DMS53 (cell line): ENCODE results near the gene DLL1.

ENCODE experiments used
- DNase-seq: peaks from one replicate; lab custom pipeline; 2025; lab: John Stamatoyannopoulos, UW

DLL1 gene

GRCh38 chr6:170294813-170295509 is 4.1 kb upstream of the DLL1 start:
- DNase-seq, result peak; percentile 64

GRCh38 chr6:170294298-170294730 is 3.4 kb upstream of the DLL1 start:
- peak; percentile 45 for DNase-seq

- DNase-seq, result no peak
Observed at GRCh38 chr6:170293341-170294231, 2.7 kb upstream of the DLL1 start.

- peak; percentile 67 for DNase-seq
Observed at GRCh38 chr6:170292407-170293158, 1.7 kb upstream of the DLL1 start.

GRCh38 chr6:170292111-170292406 is 1.2 kb upstream of the DLL1 start:
- DNase-seq, result no peak

GRCh38 chr6:170291271-170292110 is 613 bp upstream of the DLL1 start:
- peak; percentile 94 for DNase-seq

GRCh38 chr6:170289951-170290295 is 955 bp downstream of the DLL1 start:
- peak; percentile 61 for DNase-seq

- peak; percentile 61 for DNase-seq
Observed at GRCh38 chr6:170289180-170289931, 1.5 kb downstream of the DLL1 start.

GRCh38 chr6:170288852-170289179 is 2.1 kb downstream of the DLL1 start:
- no peak for DNase-seq

- peak; percentile 48 for DNase-seq
Observed at GRCh38 chr6:170288091-170288631, 2.7 kb downstream of the DLL1 start.

- peak; percentile 61 for DNase-seq
Observed at GRCh38 chr6:170287371-170287876, 3.5 kb downstream of the DLL1 start.

- DNase-seq, result no peak
Observed at GRCh38 chr6:170286934-170287265, 4.0 kb downstream of the DLL1 start.

GRCh38 chr6:170286246-170286933 is 4.5 kb downstream of the DLL1 start:
- peak; percentile 85 for DNase-seq

GRCh38 chr6:170285482-170285881 is 5.4 kb downstream of the DLL1 start:
- peak; percentile 37 for DNase-seq

GRCh38 chr6:170284866-170285469 is 5.9 kb downstream of the DLL1 start:
- peak; percentile 37 for DNase-seq

- peak; percentile 49 for DNase-seq
Observed at GRCh38 chr6:170284126-170284773, 6.6 kb downstream of the DLL1 start.

GRCh38 chr6:170283212-170284081 is 7.4 kb downstream of the DLL1 start:
- DNase-seq, result peak; percentile 49

- peak; percentile 46 for DNase-seq
Observed at GRCh38 chr6:170282512-170283158, 8.2 kb downstream of the DLL1 start.
